ENCODE data around the gene SH3GL2.

The SH3GL2 gene

DNA sequence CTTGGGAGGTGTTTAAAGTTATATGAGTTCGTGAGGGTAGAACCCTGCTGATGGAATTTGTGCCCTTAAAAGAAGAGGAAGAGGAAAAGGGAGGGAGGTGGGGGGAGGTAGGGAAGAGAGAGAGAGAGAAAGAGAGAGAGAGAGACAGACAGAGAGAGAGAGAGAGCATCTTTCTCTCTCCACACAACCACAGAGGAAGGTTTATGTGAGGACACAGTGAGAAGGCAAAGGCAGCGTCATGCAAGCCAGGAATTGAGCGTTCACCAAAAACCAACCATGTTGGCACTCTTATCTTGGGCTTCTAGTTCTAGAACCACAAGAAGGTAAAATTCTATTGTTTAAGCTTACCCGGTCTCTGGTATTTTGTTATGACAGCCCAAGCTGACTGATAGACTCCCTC lies 152.4 kb downstream of the SH3GL2 start:
- Histone ChIP-seq H3K4me1 (ENCODE audit: insufficient read depth, low read length) (no peaks in the 10 kb centered on the region), H2AFZ (ENCODE audit: low read depth, low read length) (no peak overlapping the region), H3K4me2 (ENCODE audit: insufficient read depth, low read length) (no peak overlapping the region), H3K9me3 (ENCODE audit: insufficient read depth, low read length, severe bottlenecking) (no peaks in the 10 kb centered on the region), H3K36me3 (ENCODE audit: insufficient read depth, low read length) (no peaks in the 10 kb centered on the region), H3K9ac (ENCODE audit: low read depth, low read length) (no peak overlapping the region), H3K27me3 (ENCODE audit: insufficient read depth, low read length, poor library complexity) (no peaks in the 10 kb centered on the region), H3K27ac (ENCODE audit: low read length) (no peak overlapping the region), H3K79me2 (ENCODE audit: insufficient read depth, low read length) (no peaks in the 10 kb centered on the region), H4K20me1 (ENCODE audit: insufficient read depth, low read length) (no peaks in the 10 kb centered on the region), H3K4me3 (ENCODE audit: low read depth in 1 of 2, low read length in 2 of 2) (no peak overlapping the region)
- DNase-seq (no peak), ATAC-seq (ENCODE audit: insufficient read depth, low read depth) (no peak)
- TF ChIP-seq, protein P1, sequence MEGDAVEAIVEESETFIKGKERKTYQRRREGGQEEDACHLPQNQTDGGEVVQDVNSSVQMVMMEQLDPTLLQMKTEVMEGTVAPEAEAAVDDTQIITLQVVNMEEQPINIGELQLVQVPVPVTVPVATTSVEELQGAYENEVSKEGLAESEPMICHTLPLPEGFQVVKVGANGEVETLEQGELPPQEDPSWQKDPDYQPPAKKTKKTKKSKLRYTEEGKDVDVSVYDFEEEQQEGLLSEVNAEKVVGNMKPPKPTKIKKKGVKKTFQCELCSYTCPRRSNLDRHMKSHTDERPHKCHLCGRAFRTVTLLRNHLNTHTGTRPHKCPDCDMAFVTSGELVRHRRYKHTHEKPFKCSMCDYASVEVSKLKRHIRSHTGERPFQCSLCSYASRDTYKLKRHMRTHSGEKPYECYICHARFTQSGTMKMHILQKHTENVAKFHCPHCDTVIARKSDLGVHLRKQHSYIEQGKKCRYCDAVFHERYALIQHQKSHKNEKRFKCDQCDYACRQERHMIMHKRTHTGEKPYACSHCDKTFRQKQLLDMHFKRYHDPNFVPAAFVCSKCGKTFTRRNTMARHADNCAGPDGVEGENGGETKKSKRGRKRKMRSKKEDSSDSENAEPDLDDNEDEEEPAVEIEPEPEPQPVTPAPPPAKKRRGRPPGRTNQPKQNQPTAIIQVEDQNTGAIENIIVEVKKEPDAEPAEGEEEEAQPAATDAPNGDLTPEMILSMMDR (IDR thresholded peaks at IDR 0.05; ENCODE audit: borderline replicate concordance, extremely low read depth, low read length, poor library complexity, severe bottlenecking), result no peak
- TF ChIP-seq EZH2 (IDR thresholded peaks at IDR 0.05; ENCODE audit: borderline replicate concordance, low read depth, low read length, severe bottlenecking), result no peak

DNA sequence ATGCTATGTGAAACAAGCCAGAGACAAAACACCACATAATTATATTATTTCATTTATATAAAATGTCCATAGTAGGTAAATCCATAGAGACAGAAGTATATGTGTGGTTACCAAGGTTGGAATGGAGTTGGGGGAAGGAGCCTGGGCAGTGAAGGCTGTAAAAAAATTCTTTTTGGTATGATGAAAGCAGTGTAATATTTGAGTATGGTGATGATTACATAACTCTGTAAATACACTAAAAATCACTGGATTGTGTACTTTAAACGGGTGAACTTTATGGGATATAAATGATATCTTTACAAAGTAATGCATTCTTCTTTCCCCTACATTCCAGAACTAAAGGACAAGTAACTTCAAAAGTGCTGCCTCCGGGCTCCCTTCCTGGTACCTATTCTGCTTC lies 155.8 kb downstream of the SH3GL2 start:
- Histone ChIP-seq H3K9me3 (ENCODE audit: insufficient read depth, low read length, severe bottlenecking) (no peaks in the 10 kb centered on the region), H3K9ac (ENCODE audit: low read depth, low read length) (no peak overlapping the region), H3K27me3 (ENCODE audit: insufficient read depth, low read length, poor library complexity) (no peaks in the 10 kb centered on the region), H3K4me2 (ENCODE audit: insufficient read depth, low read length) (no peak overlapping the region), H4K20me1 (ENCODE audit: insufficient read depth, low read length) (no peaks in the 10 kb centered on the region), H3K36me3 (ENCODE audit: insufficient read depth, low read length) (no peaks in the 10 kb centered on the region), H3K4me1 (ENCODE audit: insufficient read depth, low read length) (no peaks in the 10 kb centered on the region), H2AFZ (ENCODE audit: low read depth, low read length) (no peak overlapping the region), H3K4me3 (ENCODE audit: low read depth in 1 of 2, low read length in 2 of 2) (no peak overlapping the region), H3K27ac (ENCODE audit: low read length) (no peak overlapping the region), H3K79me2 (ENCODE audit: insufficient read depth, low read length) (no peaks in the 10 kb centered on the region)
- no peak for DNase-seq
- TF ChIP-seq, protein P1 (IDR thresholded peaks at IDR 0.05; ENCODE audit: borderline replicate concordance, extremely low read depth, low read length, poor library complexity, severe bottlenecking), result no peak
- TF ChIP-seq EZH2 (IDR thresholded peaks at IDR 0.05; ENCODE audit: borderline replicate concordance, low read depth, low read length, severe bottlenecking), result no peak
- ATAC-seq (ENCODE audit: insufficient read depth, low read depth), result no peak

DNA sequence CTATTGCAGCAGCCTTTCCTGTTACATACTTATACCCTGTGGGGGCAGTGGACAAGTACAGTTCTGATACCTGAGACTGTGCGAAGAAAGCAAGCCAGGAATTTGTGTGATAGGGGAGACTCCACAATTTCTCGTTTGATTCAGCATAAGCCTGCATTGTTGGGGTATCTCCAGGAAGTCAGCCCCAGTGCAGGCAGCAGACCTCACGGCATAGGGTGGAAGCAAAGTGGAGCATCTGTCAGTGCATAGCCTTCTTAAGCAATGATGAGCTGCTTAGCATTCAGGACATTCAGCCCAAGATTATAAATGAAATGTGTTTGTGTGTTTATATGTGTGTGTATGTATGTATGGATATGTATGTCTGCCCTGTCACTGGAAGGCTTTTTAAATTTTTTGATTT lies 157.0 kb downstream of the SH3GL2 start:
- ATAC-seq (ENCODE audit: insufficient read depth, low read depth), result no peak
- Histone ChIP-seq H3K9me3 (ENCODE audit: insufficient read depth, low read length, severe bottlenecking) (no peaks in the 10 kb centered on the region), H3K27me3 (ENCODE audit: insufficient read depth, low read length, poor library complexity) (no peaks in the 10 kb centered on the region), H3K4me3 (ENCODE audit: low read depth in 1 of 2, low read length in 2 of 2) (no peak overlapping the region), H3K27ac (ENCODE audit: low read length) (no peak overlapping the region), H3K9ac (ENCODE audit: low read depth, low read length) (no peak overlapping the region), H3K4me1 (ENCODE audit: insufficient read depth, low read length) (no peaks in the 10 kb centered on the region), H4K20me1 (ENCODE audit: insufficient read depth, low read length) (no peaks in the 10 kb centered on the region), H3K4me2 (ENCODE audit: insufficient read depth, low read length) (no peak overlapping the region), H3K79me2 (ENCODE audit: insufficient read depth, low read length) (no peaks in the 10 kb centered on the region), H2AFZ (ENCODE audit: low read depth, low read length) (no peak overlapping the region), H3K36me3 (ENCODE audit: insufficient read depth, low read length) (no peaks in the 10 kb centered on the region)
- DNase-seq, result no peak
- no peak for TF ChIP-seq EZH2 (IDR thresholded peaks at IDR 0.05; ENCODE audit: borderline replicate concordance, low read depth, low read length, severe bottlenecking)
- TF ChIP-seq, protein P1 (IDR thresholded peaks at IDR 0.05; ENCODE audit: borderline replicate concordance, extremely low read depth, low read length, poor library complexity, severe bottlenecking), result no peak

DNA sequence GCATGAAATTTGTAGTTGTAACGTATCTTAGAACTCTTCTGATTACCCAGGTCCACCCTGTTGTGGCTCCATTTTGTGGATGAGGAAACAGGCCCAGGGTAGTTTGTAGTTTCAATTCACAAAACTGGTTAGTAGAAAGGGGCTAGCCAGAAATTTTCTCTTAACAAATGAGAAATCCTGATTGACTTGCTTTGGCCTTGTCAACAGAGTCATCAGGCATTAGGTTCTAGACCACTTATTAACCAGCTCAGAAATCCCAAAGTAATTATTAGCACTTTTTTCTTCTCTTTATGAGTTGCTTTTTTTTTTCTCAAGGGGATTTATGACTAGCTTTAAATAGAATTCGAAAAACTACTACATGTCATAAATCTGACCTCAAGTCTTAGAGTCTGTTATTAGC lies 160.2 kb downstream of the SH3GL2 start:
- no peak for TF ChIP-seq EZH2 (IDR thresholded peaks at IDR 0.05; ENCODE audit: borderline replicate concordance, low read depth, low read length, severe bottlenecking)
- TF ChIP-seq, protein P1 (IDR thresholded peaks at IDR 0.05; ENCODE audit: borderline replicate concordance, extremely low read depth, low read length, poor library complexity, severe bottlenecking), result no peak
- no peak overlapping the region for H3K27ac ChIP-seq (ENCODE audit: low read length)
- H2AFZ ChIP-seq (ENCODE audit: low read depth, low read length), result no peak overlapping the region
- no peak for ATAC-seq (ENCODE audit: insufficient read depth, low read depth)
- no peaks in the 10 kb centered on the region for H3K9me3 ChIP-seq (ENCODE audit: insufficient read depth, low read length, severe bottlenecking)
- H3K27me3 ChIP-seq (ENCODE audit: insufficient read depth, low read length, poor library complexity), result no peaks in the 10 kb centered on the region
- no peak overlapping the region for H3K9ac ChIP-seq (ENCODE audit: low read depth, low read length)
- no peaks in the 10 kb centered on the region for H3K4me1 ChIP-seq (ENCODE audit: insufficient read depth, low read length)
- H3K36me3 ChIP-seq (ENCODE audit: insufficient read depth, low read length), result no peaks in the 10 kb centered on the region
- no peaks in the 10 kb centered on the region for H4K20me1 ChIP-seq (ENCODE audit: insufficient read depth, low read length)
- no peak overlapping the region for H3K4me3 ChIP-seq (ENCODE audit: low read depth in 1 of 2, low read length in 2 of 2)
- no peak overlapping the region for H3K4me2 ChIP-seq (ENCODE audit: insufficient read depth, low read length)
- no peaks in the 10 kb centered on the region for H3K79me2 ChIP-seq (ENCODE audit: insufficient read depth, low read length)
- DNase-seq, result no peak

Measured in DND-41 (cell line).